OCI-LY7 (cell line): Measurements from ENCODE around the gene PUM1. TPM values are rescaled to one million over a fixed set of nuclear protein-coding genes. Genes with fewer than 3 reads are reported as not detected.

ENCODE experiments used
- BruUV-seq: library from RNA; stranded (reverse); fragments of 400-500 nt; replicated peaks from 2 replicates; lab custom pipeline; 2021; lab: Mats Ljungman, UMichigan
- CTCF ChIA-PET: fragments of 300-600 bp; sonication (Branson Sonifier 250); formaldehyde crosslinking; loops from one replicate; lab custom pipeline; 2022; ENCODE audit warnings: antibody characterized with exemption; ENCODE audit not compliant: unreplicated experiment; lab: Charles Lee
- POLR2A ChIA-PET: fragments of 300-600 bp; sonication (Branson Sonifier 250); formaldehyde crosslinking; loops from one replicate; lab custom pipeline; 2022; ENCODE audit warnings: antibody characterized with exemption; lab: Charles Lee
- DNase-seq: peaks from one replicate; pipeline ENCODE4 v3.0.0-alpha.2; 2015; ENCODE audit warnings: low spot score
- H2AFZ ChIP-seq: fragments of 200-600 bp; sonication (generic), shearing (Covaris generic); 2 replicates; pipeline ENCODE4 v1.6.1; 2014; ENCODE audit warnings: mild to moderate bottlenecking, antibody characterized with exemption, low read length, moderate library complexity
- H3K27ac ChIP-seq: fragments of 200-600 bp; sonication (generic); 2 replicates; pipeline ENCODE4 v1.5.1; 2014; ENCODE audit warnings: mixed run types, low read depth, mild to moderate bottlenecking, moderate library complexity, low read length, inconsistent platforms; ENCODE audit not compliant: poor library complexity, severe bottlenecking
- H3K36me3 ChIP-seq: fragments of 200-600 bp; sonication (generic); 2 replicates; pipeline ENCODE4 v1.6.1; 2014; ENCODE audit warnings: mild to moderate bottlenecking, antibody characterized with exemption, low read length, moderate library complexity, mixed read lengths; ENCODE audit not compliant: insufficient read depth
- H3K4me1 ChIP-seq: fragments of 200-600 bp; sonication (generic); 2 replicates; pipeline ENCODE4 v1.5.1; 2014; ENCODE audit warnings: mild to moderate bottlenecking, low read length; ENCODE audit not compliant: insufficient read depth, poor library complexity, severe bottlenecking
- H3K4me2 ChIP-seq: fragments of 200-600 bp; sonication (generic); 2 replicates; pipeline ENCODE4 v1.6.1; 2014; ENCODE audit warnings: mild to moderate bottlenecking, low read length
- H3K4me3 ChIP-seq: fragments of 200-600 bp; sonication (generic); 2 replicates; pipeline ENCODE4 v1.5.1; 2014; ENCODE audit warnings: mild to moderate bottlenecking, low read depth, low read length; ENCODE audit not compliant: poor library complexity, severe bottlenecking
- H3K79me2 ChIP-seq: fragments of 200-600 bp; sonication (generic); 2 replicates; pipeline ENCODE4 v1.6.1; 2016; ENCODE audit warnings: low read depth, mild to moderate bottlenecking, low read length, moderate library complexity, mixed read lengths; ENCODE audit not compliant: insufficient read depth
- H3K9me2 ChIP-seq: fragments of 200-600 bp; sonication (generic); 2 replicates; pipeline ENCODE4 v1.6.1; 2016; ENCODE audit warnings: mild to moderate bottlenecking, low read length, mixed read lengths; ENCODE audit not compliant: insufficient read depth
- H3K9me3 ChIP-seq: fragments of 200-600 bp; sonication (generic); 2 replicates; pipeline ENCODE4 v1.6.1; 2014; ENCODE audit warnings: mild to moderate bottlenecking, mixed run types, low read length, mixed read lengths
- H4K20me1 ChIP-seq: fragments of 200-600 bp; sonication (generic); 2 replicates; pipeline ENCODE4 v1.6.1; 2014; ENCODE audit warnings: mild to moderate bottlenecking, antibody characterized with exemption, low read length, moderate library complexity, mixed read lengths; ENCODE audit not compliant: insufficient read depth
- CTCF ChIP-seq: fragments of 200-600 bp; sonication (generic); conservative IDR thresholded peaks from 2 replicates; pipeline ENCODE4 v1.5.1; 2014; ENCODE audit warnings: mild to moderate bottlenecking, antibody characterized with exemption, low read length, moderate library complexity, mixed read lengths
- EZH2phosphoT487 ChIP-seq: fragments of 200-600 bp; sonication (generic); IDR thresholded peaks from 2 replicates; pipeline ENCODE4 v1.6.1; 2018; ENCODE audit warnings: low read depth, borderline replicate concordance, mild to moderate bottlenecking, mixed run types, antibody characterized with exemption, low read length, moderate library complexity, mixed read lengths
- intact Hi-C: fragments of 100-400 bp; cut with micrococcal nuclease; formaldehyde crosslinking; loops from one replicate; pipeline ENCODE4 v1.10.0; 2022; ENCODE audit not compliant: unreplicated experiment
- total RNA-seq, 2 experiments: library from RNA; depleted of rRNA in 1 of 2; stranded (reverse); fragments of >200 nt in 1 of 2; shearing (Covaris generic) in 1 of 2; gene quantifications; 2 replicates each; pipeline ENCODE4 v1.2.3, GENCODE V29; 2014 to 2022

PUM1 gene
- total RNA-seq, 2 experiments from 2014 or later: 52.0 to 97.5 TPM

GRCh38 chr1:31055953-31056352, 9.6 kb downstream of the PUM1 start:
- no peak overlapping the region for H3K4me3 ChIP-seq
- peaks cover 12% of the 10 kb centered on the region; the same call in 1 of the 2 replicates for H4K20me1 ChIP-seq
- POLR2A ChIA-PET: no interaction called here
- H2AFZ ChIP-seq: no peak overlapping the region
- H3K9me3 ChIP-seq: no peaks in the 10 kb centered on the region
- H3K4me1 ChIP-seq: no peaks in the 10 kb centered on the region
- H3K27ac ChIP-seq: no peak overlapping the region
- TF ChIP-seq CTCF: no peak
- TF ChIP-seq EZH2phosphoT487: no peak
- peaks cover 100% of the 10 kb centered on the region for H3K79me2 ChIP-seq
- no peaks in the 10 kb centered on the region for H3K9me2 ChIP-seq
- DNase-seq: no peak
- H3K4me2 ChIP-seq: no peak overlapping the region
- H3K36me3 ChIP-seq: peaks cover 92% of the 10 kb centered on the region
- CTCF ChIA-PET: no interaction called here
- no TSS peak for BruUV-seq
- intact Hi-C loops: no loop called here

- Histone ChIP-seq H3K79me2 (peaks cover 100% of the 10 kb centered on the region), H4K20me1 (peaks cover 16% of the 10 kb centered on the region; the same call in 1 of the 2 replicates), H3K9me2 (no peaks in the 10 kb centered on the region), H3K4me2 (no peak overlapping the region), H3K36me3 (peaks cover 92% of the 10 kb centered on the region), H3K4me3 (no peak overlapping the region), H2AFZ (no peak overlapping the region), H3K27ac (no peak overlapping the region), H3K9me3 (no peaks in the 10 kb centered on the region), H3K4me1 (peaks cover 3% of the 10 kb centered on the region)
- TF ChIP-seq EZH2phosphoT487 (no peak), CTCF (no peak)
- POLR2A ChIA-PET: interaction anchor here (1.7 kb wide), 1 partner anchor 9 kb away, joined by 5 read pairs; the partner anchor contains the start of gene PUM1
- no TSS peak for BruUV-seq
- CTCF ChIA-PET: no interaction called here
- intact Hi-C loops: no loop called here
- DNase-seq: no peak
Measured at GRCh38 chr1:31055501-31055900, 10.0 kb downstream of the PUM1 start.

GRCh38 chr1:31054958-31055481, 10.5 kb downstream of the PUM1 start:
- DNase-seq: no peak
- ChIA-PET POLR2A (interaction anchor here (1.7 kb wide), 1 partner anchor 10 kb away, joined by 5 read pairs; the partner anchor contains the start of gene PUM1), CTCF (no interaction called here)
- H2AFZ ChIP-seq: no peak overlapping the region
- BruUV-seq: no TSS peak
- no peaks in the 10 kb centered on the region for H3K9me3 ChIP-seq
- no peak overlapping the region for H3K4me3 ChIP-seq
- no peak overlapping the region for H3K4me2 ChIP-seq
- no peaks in the 10 kb centered on the region for H3K9me2 ChIP-seq
- no peak overlapping the region for H3K27ac ChIP-seq
- peaks cover 100% of the 10 kb centered on the region for H3K79me2 ChIP-seq
- peaks cover 8% of the 10 kb centered on the region for H3K4me1 ChIP-seq
- H4K20me1 ChIP-seq: peaks cover 17% of the 10 kb centered on the region; the same call in 1 of the 2 replicates
- H3K36me3 ChIP-seq: peaks cover 92% of the 10 kb centered on the region
- TF ChIP-seq CTCF (no peak), EZH2phosphoT487 (no peak)
- intact Hi-C loops: no loop called here
